ENCODE data around the gene SPNS2.

SPNS2 gene

DNA sequence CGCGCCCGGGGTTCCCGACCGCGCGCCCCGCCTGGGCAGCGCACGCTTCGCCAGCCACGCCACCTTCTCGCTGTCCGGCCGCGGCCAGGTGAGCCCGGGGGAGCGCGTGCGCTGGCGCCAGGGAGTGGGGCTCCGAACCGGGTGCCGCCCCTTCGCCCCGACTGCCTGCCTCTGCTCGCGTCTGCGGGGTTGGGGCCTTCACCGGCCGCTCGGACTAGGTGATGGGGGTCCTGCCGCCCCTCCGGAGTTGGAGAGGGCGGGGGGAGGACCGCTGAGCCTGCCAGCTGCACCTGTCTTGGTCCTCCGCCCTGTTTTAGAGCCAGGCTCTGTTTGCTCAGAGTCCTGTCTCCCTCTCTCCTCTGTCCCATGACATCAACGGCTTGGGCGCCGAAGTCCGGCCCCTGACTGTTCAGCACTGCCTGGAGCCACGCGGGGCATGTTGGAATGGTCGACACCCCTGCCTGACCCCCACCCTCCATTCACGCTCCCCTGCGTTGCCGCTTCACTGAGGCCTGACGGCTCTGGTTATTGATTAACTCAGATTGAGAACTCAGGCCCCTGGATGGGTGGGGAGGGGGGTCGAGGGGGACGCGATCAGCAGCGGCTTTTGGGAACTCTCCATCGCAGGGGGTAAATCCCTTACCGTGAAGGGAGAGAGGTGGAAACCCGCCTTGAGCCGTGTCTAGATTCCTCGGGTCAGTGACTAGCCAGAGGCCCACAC, 86.4 kb downstream of the SPNS2 start:
- H3K4me3 ChIP-seq (ENCODE audit: low read length) = no peak overlapping the region
- no peak for DNase-seq (ENCODE audit: low read depth)
- TF ChIP-seq, protein P1, sequence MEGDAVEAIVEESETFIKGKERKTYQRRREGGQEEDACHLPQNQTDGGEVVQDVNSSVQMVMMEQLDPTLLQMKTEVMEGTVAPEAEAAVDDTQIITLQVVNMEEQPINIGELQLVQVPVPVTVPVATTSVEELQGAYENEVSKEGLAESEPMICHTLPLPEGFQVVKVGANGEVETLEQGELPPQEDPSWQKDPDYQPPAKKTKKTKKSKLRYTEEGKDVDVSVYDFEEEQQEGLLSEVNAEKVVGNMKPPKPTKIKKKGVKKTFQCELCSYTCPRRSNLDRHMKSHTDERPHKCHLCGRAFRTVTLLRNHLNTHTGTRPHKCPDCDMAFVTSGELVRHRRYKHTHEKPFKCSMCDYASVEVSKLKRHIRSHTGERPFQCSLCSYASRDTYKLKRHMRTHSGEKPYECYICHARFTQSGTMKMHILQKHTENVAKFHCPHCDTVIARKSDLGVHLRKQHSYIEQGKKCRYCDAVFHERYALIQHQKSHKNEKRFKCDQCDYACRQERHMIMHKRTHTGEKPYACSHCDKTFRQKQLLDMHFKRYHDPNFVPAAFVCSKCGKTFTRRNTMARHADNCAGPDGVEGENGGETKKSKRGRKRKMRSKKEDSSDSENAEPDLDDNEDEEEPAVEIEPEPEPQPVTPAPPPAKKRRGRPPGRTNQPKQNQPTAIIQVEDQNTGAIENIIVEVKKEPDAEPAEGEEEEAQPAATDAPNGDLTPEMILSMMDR (IDR thresholded peaks at IDR 0.05; ENCODE audit: insufficient read depth, low read depth, low read length, missing control alignments) = no peak

DNA sequence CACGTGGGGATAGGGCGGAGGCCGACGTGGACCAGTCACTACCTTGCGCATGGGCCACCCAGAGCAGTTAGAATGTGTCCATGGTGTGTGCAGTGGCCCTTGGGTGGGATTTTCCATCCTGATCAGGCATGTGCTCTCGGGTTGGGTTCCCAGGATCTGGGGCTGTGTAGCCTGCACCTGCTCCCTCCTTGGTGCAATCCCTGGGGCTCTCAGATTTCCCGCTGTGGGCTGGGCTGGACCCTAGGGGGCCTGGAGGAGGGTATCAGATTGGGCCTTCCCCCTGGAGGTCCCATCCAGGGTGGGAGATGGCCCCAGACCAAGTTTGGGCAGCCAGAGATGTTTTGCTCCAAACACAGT, 86.9 kb downstream of the SPNS2 start:
- TF ChIP-seq, protein P1 (IDR thresholded peaks at IDR 0.05; ENCODE audit: insufficient read depth, low read depth, low read length, missing control alignments) = no peak
- no peak for DNase-seq (ENCODE audit: low read depth)
- no peak overlapping the region for H3K4me3 ChIP-seq (ENCODE audit: low read length)

DNA sequence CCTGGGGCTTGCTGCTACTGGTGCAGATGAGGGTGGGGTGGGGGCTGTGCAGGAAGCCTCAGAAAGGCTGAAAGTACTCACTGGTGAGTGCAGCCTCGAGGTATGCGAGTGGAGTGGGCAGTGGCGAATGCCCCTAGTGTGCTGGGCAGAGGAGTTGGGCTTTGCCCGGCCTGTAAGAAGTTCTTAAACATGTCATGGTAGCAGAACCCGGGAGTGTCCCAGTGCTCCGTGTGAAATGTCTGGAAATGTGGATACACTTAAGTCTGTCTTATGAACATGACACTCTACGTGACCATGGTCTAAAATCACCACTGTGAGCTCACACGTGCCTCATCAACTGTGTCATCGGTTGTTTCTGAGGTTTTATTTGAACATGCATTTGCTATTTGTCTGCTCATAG, 87.4 kb downstream of the SPNS2 start:
- no peak overlapping the region for H3K4me3 ChIP-seq (ENCODE audit: low read length)
- DNase-seq (ENCODE audit: low read depth) = no peak
- TF ChIP-seq, protein P1 (IDR thresholded peaks at IDR 0.05; ENCODE audit: insufficient read depth, low read depth, low read length, missing control alignments) = no peak

DNA sequence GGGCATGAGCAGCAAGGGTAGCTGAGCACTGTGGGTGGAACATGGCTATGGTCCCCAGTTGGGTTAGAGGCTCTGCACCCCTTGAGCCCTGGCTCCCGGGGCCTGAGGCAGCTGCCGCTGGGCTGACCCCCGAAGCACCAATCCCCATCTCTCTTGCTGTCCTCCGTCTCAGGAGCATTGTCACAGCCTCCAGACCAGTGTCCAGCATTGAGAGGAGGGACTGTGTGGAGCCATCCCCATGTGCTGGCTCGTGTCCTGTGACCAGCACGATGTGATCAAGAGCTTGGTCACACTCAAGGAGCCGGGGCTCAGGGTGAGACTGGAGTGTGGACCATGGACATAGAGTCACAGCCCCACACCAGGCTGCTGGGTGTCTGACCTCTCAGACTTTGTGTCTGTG, 88.5 kb downstream of the SPNS2 start:
- TF ChIP-seq, protein P1 (IDR thresholded peaks at IDR 0.05; ENCODE audit: insufficient read depth, low read depth, low read length, missing control alignments) = no peak
- no peak for DNase-seq (ENCODE audit: low read depth)
- no peak overlapping the region for H3K4me3 ChIP-seq (ENCODE audit: low read length)

DNA sequence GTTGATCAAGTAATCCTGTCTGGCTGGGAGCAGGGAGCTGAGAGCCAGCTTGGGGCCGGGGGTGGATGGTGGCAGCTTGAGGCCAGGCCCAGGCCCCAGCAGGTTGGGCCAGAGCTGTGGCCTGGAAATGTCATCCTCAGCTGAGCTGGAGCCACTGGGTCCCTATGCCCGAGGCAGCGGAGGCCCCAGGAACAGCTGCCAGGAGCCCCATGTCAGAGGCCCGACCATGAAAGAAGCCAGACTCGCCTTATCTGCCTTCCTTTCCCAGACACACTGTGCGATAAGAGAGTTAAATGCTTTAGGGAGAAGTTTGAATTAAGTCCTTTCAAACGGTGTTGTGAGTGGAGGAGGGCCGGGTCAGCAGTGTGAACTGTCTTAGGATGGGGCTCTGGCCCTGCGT, 89.1 kb downstream of the SPNS2 start:
- TF ChIP-seq, protein P1 (IDR thresholded peaks at IDR 0.05; ENCODE audit: insufficient read depth, low read depth, low read length, missing control alignments) = no peak
- no peak overlapping the region for H3K4me3 ChIP-seq (ENCODE audit: low read length)

DNA sequence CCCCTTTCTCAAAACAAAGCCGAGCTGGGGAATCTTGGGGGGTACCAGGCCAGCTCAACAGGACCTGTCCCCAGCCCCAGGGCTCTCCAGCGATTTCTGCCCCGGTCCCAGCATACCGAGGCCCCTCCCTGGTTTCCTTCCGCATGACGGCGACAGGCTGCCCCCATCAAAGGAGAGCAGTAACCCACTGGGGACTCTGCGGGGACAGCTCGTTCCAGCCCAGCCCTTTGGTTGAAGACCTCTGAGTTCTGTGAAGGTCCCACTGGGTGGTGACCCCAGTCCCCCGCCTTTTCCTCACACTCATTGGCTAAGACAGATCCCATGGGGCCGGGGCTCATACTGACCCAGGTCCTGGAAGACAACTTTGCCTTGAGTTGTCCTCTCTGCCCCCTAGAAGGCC, 89.7 kb downstream of the SPNS2 start:
- H3K4me3 ChIP-seq (ENCODE audit: low read length) = no peak overlapping the region
- DNase-seq (ENCODE audit: low read depth) = no peak
- TF ChIP-seq, protein P1 (IDR thresholded peaks at IDR 0.05; ENCODE audit: insufficient read depth, low read depth, low read length, missing control alignments) = no peak

More for the DNA sequence above, 89.1 kb downstream of the SPNS2 start:
- DNase-seq (ENCODE audit: low read depth) = no peak

All from epithelial cell of esophagus (primary cell).